ENCODE data around the gene AMMECR1. TPM values are rescaled to one million over a fixed set of nuclear protein-coding genes. Genes with fewer than 3 reads are reported as not detected.
"Not testable (repeated sequence)": the region's sequence is repeated elsewhere in the genome, so short reads cannot be mapped to it uniquely, and the experiment has no call there.

The AMMECR1 gene
- 9.0 and 9.2 TPM in 2 replicates for total RNA-seq

DNA sequence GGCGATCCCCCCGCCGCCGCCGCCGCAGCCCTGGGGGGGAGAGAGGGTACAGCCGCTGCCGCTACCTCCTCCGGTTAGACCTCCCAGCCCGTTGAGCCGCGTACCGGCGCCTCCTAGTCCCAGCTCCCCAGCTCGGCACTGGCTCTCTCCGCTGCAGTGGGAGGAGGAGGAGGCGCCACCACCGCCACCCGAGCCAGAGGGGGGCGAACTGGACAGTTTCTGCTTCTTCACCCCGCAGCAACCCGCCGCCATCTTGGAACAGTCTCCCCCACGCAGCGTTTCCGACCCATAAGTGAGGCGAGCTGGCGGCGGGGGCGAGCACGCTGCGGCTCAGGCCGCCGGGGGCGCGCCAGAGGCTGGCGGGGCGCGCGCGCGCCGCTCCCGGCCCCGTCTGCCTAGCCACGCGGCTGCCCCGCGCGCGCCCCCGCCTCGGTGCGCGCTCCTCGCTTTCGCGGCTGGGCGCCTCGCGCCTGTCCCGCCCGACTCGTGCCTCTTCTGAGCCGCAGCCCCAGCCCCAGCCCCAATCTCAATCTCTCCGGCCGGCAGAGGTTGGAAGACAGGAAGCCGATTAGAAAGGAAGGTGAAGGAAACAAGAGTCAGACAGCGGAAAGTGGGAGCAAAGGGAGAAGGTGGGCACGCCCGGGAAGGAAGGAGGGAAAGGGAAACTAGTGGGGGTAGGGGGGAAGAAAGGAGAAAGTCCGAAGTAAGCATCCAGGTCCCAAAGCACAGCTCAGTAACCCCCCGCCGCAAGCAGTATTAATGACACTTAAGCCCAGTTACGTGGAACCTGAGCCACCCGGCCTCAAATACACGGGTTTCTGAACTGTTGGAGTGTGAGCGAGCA, at the start of gene AMMECR1:
AMMECR1 (minus strand) TSS at position 266 of the 844 bp plus-strand sequence; CDS start at position 252, 14 bp downstream.
- intact Hi-C loops (cut with micrococcal nuclease), result loop anchor here (1.0 to 10.0 kb wide), 4 partner anchors 53 to 316 kb away; no protein-coding TSS in a partner anchor

- intact Hi-C loops (cut with micrococcal nuclease), result no loop called here
Observed at GRCh38 chrX:110363244-110363643, 45.4 kb upstream of the AMMECR1 start.

GRCh38 chrX:110359273-110359672, 41.4 kb upstream of the AMMECR1 start:
- intact Hi-C loops (cut with micrococcal nuclease), result no loop called here

DNA sequence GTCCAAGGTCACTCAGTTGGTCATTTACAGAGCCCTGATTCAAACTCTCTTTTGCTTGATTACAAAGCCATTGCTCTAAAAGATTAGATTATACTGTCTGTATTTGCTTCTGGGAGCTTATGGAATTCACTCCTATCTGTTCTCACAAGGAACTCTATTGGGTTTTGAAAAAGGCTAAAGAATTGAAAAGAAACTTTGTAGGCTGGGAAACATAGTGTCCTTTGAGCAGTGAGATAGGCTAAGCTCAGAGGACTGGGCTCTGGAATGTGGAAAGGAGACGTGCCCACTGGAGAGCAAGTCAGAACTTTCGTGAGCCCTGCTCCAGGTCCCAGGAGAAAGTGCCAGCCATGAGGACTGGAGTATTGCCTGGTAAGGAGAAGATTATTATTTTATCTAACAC, 40.7 kb upstream of the AMMECR1 start, which contains the start of gene RTL9:
RTL9 (plus strand) TSS at position 301 of the 400 bp plus-strand sequence. CDS start 91,770 bp downstream, outside the sequence.
- intact Hi-C loops (cut with micrococcal nuclease), result no loop called here

DNA sequence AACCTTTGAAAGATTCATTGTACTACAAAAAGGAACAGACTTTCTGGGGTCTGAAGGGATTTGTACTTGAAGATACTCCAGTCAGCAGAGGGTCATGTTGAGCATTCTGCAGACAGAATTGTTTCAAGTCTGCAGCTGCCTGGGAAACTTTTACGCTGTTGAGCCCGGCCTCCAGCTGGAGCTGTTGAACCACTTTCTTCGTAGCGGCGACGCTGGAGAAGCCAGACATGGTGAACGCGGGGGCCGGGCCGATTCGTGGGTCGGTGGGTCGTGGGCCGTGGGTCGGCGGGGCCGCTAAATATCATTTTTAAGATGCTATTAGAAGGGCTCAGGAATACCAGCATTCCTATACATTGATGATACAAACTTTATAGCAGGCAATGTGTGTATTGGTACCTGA, 28.8 kb upstream of the AMMECR1 start:
- intact Hi-C loops (cut with micrococcal nuclease), result no loop called here

DNA sequence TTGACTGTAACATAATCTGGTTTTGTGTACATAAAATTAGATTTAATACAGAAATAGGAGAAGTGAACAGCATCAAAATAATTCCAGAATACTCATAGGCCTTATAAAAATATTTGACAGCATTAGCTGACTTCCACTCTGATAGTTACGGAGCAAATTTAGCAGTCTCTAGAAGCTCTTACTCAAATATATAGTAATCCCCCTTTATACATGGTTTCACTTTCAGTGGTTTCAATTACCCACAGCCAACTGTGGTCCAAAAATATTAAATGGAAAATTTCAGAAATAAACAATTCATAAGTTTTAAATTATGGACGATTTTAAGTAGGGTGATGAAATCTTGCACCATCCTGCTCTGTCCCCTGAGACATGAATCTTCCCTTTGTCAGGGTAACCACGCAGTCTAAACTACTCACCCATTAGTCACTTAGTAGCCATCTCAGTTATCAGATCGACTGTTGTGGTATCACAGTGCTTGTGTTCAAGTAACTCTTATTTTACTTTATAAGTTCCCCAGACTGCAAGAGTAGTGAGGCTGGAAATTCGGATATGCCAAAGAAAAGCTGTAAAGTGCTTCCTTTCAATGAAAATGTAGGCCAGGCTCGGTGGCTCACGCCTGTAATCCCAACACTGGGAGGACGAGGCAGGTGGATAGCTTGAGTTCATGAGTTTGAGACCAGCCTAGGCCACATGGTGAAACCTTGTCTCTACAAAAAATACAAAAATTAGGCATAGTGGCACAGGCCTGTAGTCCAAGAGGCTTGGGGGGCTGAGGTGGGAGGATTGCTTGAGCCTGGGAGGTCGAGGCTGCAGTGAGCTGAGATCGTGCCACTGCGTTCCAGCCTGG, 23.5 kb upstream of the AMMECR1 start:
- intact Hi-C loops (cut with micrococcal nuclease), result no loop called here

DNA sequence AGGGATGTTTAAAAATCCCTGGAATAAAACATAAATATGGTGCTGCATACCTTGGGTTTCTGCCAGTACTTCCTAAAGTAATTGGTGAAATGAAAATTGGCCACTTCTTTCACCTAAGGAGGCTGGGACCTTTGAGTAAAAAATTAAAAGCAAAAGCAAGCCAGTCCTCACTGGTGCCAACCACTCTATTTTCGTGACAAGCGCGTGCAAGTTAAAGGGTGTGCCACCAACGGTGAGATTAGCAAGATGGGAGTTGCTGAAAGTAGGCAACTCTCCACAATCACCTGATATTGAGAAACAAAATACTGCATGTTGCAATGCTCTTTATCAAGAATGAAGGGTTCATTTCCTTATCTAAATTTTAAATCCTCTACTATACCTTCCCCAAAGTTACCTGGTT, 21.1 kb upstream of the AMMECR1 start:
- intact Hi-C loops (cut with micrococcal nuclease), result no loop called here

DNA sequence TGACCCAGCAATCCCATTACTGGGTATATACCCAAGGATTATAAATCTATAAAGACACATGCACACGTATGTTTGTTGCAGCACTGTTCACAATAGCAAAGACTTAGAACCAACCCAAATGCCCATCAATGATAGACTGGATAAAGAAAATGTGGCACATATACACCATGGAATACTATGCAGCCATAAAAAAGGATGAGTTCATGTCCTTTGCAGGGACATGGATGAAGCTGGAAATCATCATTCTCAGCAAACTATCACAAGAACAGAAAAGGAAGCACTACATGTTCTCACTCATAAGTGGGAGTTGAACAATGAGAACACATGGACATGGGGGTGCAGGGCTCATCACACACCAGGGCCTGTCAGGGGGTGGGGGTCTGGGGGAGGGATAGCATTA, 15.6 kb upstream of the AMMECR1 start:
- intact Hi-C loops (cut with micrococcal nuclease), result not testable (repeated sequence)

- intact Hi-C loops (cut with micrococcal nuclease), result no loop called here
Observed at GRCh38 chrX:110331444-110332030, 13.7 kb upstream of the AMMECR1 start.

GRCh38 chrX:110328613-110329012, 10.7 kb upstream of the AMMECR1 start:
- intact Hi-C loops (cut with micrococcal nuclease), result not testable (repeated sequence)

GRCh38 chrX:110327336-110327735, 9.5 kb upstream of the AMMECR1 start:
- intact Hi-C loops (cut with micrococcal nuclease), result no loop called here

- intact Hi-C loops (cut with micrococcal nuclease), result no loop called here
Observed at GRCh38 chrX:110326712-110327111, 8.8 kb upstream of the AMMECR1 start.

- intact Hi-C loops (cut with micrococcal nuclease), result no loop called here
Observed at GRCh38 chrX:110322603-110323002, 4.7 kb upstream of the AMMECR1 start.

DNA sequence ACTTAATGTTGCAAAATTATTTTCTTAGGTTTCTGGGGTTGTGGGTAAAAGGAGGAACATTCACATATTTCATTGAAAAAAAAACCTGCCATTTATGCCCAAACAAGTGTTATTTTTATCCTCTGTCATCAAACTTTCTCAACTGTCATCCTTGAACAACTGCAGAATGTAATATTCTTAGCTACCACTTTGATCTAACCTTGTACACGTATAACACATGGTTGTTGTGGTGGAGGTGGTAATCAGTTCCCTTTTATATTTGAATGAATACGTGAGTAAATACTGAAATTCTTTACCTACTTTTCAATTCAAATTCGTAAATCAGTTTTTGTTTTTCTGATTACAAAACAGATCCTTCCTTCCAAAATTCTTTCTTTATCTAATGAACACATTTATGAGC, 3.8 kb upstream of the AMMECR1 start:
- intact Hi-C loops (cut with micrococcal nuclease), result no loop called here

GRCh38 chrX:110321081-110321480, 3.2 kb upstream of the AMMECR1 start:
- intact Hi-C loops (cut with micrococcal nuclease), result no loop called here

DNA sequence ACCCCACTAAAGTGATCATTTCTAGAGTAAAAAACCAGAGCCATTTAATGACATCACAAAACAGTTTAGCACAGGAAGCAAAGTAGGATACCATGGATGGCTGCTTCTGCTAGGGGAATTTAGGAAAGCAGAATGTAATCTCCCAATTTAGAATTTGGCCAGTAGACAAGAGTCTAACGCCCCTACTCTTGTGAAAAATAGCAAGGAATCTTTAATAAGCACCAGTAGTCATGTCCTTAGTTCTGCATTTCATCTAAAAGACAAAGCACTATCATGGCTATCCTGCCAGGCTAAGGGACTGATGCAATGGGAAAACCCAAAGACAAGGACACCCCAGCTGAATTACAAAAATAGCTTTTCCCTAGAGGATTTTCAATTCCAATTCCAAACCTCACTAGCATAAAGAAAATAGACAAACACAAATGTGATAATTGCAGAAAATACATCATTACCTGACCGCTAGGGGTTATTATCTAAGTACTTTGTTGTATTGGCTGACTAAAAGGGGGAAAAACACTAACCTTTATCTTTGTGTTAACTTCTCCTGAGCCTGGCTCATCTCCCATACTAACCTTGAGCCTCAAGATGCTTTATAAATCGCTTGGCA, 2.6 kb upstream of the AMMECR1 start:
- intact Hi-C loops (cut with micrococcal nuclease), result no loop called here

- intact Hi-C loops (cut with micrococcal nuclease), result loop anchor here (1.0 to 10.0 kb wide), 3 partner anchors 54 to 316 kb away; no protein-coding TSS in a partner anchor
Observed at GRCh38 chrX:110318664-110318968, 731 bp upstream of the AMMECR1 start.

GRCh38 chrX:110317061-110317819, 645 bp downstream of the AMMECR1 start:
- intact Hi-C loops (cut with micrococcal nuclease), result loop anchor here (2.0 to 10.0 kb wide), 2 partner anchors 52 to 148 kb away; no protein-coding TSS in a partner anchor

- intact Hi-C loops (cut with micrococcal nuclease), result loop anchor here (2.0 to 10.0 kb wide), 2 partner anchors 52 to 148 kb away; no protein-coding TSS in a partner anchor
Observed at GRCh38 chrX:110316351-110317060, 1.4 kb downstream of the AMMECR1 start.

DNA sequence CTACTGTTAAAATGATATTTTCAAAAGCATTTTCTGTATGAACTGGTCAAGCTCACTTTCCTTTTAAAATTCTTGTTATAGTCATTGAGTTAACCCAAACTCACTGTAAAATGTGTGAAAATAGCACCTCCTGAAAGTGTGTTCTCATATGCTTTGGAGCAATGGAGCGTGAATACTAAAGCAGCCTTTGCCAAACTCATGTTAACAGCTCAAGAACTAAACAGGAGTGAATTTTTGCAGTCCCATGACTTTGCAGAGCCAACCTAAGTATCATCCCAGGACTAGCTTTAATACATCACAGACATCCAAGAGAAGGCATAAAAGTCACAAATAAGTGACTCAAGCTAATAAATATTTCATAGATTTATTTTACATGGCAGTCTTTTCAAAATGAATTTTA, 2.3 kb downstream of the AMMECR1 start:
- intact Hi-C loops (cut with micrococcal nuclease), result loop anchor here (10.0 kb wide), 1 partner anchor 51 kb away; no protein-coding TSS in a partner anchor
